ENCODE measurements around the gene KIAA1549.

GRCh38 chr7:138932427-138932826 is 48.8 kb downstream of the KIAA1549 start:
- TF ChIP-seq CTCF (conservative IDR thresholded peaks at IDR 0.05 in 1 of 2, IDR thresholded peaks at IDR 0.05 in 1 of 2; ENCODE audit: extremely low read depth in 1 of 2, insufficient read depth in 1 of 2, low read depth in 1 of 2, low read length in 2 of 2) (no peak), EZH2 (IDR thresholded peaks at IDR 0.05; ENCODE audit: borderline replicate concordance, low read length) (no peak)
